ENCODE data around the gene LRRC23.
"Not testable (repeated sequence)": the region's sequence is repeated elsewhere in the genome, so short reads cannot be mapped to it uniquely, and the experiment has no call there.

LRRC23 gene

DNA sequence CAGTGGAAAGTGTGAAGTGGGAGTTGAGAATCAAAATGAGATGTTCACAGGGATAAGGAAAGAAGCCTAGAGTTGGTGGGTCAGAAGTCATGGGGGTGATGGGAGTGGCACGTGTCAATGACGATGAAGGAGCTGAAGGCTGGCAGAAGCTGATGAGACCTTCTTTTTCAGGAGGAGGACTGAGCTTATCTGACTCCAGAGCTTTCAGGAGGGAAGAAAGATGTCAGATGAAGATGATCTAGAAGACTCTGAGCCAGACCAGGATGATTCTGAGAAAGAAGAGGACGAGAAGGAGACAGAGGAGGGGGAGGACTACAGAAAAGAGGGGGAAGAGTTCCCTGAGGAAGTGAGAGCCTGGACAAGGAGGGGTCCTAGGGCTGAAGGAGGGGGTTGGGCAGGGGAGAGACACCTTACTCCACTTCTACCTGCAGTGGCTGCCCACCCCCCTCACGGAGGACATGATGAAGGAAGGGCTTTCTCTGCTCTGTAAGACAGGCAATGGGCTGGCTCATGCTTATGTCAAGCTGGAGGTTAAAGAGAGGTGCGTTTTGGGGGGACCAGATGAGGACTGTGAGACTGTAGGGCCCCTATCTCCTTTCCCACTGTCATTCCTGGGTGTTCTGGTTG, 905 bp downstream of the LRRC23 start:
- no peak for DNase-seq (ENCODE audit: low read depth)

GRCh38 chr12:6908141-6908540, 3.5 kb downstream of the LRRC23 start:
- DNase-seq (ENCODE audit: low read depth): not testable (repeated sequence)

- no peak for DNase-seq (ENCODE audit: low read depth)
These were observed 5.0 kb downstream of the LRRC23 start for GRCh38 chr12:6909421-6910145.

GRCh38 chr12:6912164-6912935, 7.7 kb downstream of the LRRC23 start:
- DNase-seq (ENCODE audit: low read depth): no peak

DNA sequence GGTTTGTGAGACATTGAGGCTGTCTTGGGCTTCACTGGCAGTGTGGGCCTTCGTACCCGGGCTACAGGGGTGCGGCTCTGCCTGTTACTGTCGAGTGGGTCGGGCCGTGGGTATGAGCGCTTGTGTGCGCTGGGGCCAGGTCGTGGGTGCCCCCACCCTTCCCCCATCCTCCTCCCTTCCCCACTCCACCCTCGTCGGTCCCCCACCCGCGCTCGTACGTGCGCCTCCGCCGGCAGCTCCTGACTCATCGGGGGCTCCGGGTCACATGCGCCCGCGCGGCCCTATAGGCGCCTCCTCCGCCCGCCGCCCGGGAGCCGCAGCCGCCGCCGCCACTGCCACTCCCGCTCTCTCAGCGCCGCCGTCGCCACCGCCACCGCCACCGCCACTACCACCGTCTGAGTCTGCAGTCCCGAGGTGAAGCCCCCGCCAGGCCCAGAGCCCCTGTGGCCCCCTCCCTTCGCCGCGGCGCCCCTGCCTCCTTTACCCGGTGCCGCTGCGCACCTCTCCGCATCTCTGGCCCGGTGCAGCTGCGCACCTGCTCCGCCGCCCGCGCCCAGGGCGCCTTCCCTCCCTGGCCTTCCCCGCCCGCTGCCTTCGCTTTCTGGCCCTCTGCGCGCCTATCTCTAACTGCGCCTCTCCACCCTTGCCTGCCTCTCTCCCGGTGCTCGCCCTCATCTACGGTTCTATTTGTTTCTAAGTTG, 9.8 kb downstream of the LRRC23 start, which contains the start of gene ENO2:
Gene ENO2 (plus strand): TSS at position 335 of the 701 bp plus-strand sequence. CDS start 1,253 bp downstream, outside the sequence.
- DNase-seq (ENCODE audit: low read depth): peak; percentile 57

DNA sequence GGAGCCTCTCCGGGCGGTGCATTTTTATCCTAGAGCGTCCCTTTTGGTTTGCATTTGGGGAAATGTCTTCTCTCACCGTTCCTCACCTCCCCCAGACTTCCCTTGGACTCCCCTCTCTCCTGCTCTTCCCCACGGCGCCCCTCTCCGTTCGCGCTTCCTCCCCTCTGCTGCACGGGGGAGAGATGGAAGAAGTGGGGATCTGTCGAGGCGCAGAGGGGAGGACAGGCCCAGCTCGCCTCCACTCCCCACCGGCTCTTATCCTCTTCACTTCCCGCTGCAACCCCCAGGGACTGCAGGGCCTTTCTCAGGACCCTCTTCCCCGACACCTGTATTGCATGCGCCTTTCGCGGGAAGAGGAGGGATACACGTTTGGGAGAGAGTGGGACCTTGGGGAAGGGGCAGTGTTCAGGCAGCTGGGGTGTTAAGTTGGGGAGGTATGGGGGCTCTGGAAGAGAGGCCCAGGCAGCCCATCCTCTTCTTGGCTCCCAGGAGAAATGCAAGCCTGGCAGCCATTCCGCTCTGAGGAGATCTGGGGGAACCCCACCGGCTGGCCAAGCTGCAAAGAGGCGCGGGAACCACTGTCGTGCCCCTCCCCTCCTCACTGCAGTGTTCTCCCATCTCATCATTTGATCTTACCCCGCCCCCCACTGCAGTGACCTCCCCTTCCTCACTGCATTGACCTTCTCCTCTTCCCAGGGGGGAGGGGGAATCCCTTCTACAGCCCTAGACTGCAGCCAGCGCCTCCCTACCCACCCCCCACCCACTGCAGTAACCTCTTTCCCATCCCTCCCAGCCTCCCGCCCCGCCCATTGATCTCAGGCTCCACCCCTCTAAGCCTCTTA, 10.5 kb downstream of the LRRC23 start:
- DNase-seq (ENCODE audit: low read depth): no peak

- DNase-seq (ENCODE audit: low read depth): no peak
These were observed 11.2 kb downstream of the LRRC23 start for GRCh38 chr12:6915789-6916285.

DNA sequence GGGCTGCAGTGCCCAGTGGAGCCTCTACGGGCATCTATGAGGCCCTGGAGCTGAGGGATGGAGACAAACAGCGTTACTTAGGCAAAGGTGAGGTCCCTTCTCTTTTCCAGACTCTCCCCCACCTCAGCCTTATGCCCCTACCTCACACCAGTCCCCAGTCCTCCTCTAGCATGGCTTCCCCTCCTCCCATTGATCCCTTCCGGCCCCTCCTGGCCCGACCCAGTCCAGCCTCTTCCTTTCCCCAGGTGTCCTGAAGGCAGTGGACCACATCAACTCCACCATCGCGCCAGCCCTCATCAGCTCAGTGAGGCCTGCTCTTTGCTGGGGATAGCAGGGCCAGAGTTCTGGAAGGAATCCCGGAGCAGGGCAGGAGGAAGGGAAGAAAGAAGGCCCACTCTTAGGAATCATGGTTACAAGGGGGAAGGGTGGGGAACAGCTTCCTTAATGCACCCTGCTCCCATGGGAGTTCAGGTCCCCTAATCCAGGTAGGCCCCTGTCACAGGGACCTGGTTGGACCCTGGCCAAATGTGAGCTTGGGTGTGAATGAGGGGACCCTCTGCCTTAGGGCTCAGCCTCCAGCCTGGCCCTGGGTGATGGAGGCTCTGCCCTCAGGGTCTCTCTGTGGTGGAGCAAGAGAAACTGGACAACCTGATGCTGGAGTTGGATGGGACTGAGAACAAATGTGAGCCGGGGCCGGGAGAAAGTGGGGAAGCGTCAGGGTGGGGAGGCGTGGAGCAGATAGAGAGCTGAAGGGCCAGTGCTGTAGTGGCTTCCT, 12.0 kb downstream of the LRRC23 start:
- no peak for DNase-seq (ENCODE audit: low read depth)

DNA sequence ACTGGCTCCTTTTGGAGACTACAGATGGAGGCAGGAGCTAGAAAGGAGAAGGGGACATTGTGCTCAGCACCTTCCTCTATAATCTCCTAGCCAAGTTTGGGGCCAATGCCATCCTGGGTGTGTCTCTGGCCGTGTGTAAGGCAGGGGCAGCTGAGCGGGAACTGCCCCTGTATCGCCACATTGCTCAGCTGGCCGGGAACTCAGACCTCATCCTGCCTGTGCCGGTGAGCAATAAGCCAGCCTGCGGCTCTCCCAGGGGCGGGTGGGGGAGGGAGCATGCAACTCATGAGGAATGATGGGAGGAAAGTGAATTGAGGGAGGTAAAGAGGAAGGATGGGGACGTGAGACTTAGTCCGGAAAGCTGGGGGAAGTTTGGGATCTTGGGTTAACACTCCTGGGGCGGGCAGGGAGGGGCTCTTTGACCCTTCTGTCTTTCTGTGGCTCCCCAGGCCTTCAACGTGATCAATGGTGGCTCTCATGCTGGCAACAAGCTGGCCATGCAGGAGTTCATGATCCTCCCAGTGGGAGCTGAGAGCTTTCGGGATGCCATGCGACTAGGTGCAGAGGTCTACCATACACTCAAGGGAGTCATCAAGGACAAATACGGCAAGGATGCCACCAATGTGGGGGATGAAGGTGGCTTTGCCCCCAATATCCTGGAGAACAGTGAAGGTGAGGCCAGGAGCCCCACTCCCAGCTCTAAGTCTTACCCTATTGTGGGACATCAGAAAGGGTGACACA, 13.0 kb downstream of the LRRC23 start:
- no peak for DNase-seq (ENCODE audit: low read depth)

GRCh38 chr12:6919588-6919987, 15.0 kb downstream of the LRRC23 start:
- DNase-seq (ENCODE audit: low read depth): no peak

DNA sequence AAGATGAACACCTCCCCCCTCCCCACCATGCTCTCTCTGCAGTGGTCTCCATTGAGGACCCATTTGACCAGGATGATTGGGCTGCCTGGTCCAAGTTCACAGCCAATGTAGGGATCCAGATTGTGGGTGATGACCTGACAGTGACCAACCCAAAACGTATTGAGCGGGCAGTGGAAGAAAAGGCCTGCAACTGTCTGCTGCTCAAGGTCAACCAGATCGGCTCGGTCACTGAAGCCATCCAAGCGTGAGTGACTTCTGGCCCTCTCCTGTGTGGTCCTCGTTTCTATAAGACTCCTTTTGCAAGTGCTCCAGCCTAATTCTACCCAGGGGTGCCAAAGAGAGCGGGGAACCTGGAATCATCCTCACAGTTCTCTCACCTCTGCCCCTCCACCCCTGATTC, 16.9 kb downstream of the LRRC23 start:
- DNase-seq (ENCODE audit: low read depth): no peak

DNA sequence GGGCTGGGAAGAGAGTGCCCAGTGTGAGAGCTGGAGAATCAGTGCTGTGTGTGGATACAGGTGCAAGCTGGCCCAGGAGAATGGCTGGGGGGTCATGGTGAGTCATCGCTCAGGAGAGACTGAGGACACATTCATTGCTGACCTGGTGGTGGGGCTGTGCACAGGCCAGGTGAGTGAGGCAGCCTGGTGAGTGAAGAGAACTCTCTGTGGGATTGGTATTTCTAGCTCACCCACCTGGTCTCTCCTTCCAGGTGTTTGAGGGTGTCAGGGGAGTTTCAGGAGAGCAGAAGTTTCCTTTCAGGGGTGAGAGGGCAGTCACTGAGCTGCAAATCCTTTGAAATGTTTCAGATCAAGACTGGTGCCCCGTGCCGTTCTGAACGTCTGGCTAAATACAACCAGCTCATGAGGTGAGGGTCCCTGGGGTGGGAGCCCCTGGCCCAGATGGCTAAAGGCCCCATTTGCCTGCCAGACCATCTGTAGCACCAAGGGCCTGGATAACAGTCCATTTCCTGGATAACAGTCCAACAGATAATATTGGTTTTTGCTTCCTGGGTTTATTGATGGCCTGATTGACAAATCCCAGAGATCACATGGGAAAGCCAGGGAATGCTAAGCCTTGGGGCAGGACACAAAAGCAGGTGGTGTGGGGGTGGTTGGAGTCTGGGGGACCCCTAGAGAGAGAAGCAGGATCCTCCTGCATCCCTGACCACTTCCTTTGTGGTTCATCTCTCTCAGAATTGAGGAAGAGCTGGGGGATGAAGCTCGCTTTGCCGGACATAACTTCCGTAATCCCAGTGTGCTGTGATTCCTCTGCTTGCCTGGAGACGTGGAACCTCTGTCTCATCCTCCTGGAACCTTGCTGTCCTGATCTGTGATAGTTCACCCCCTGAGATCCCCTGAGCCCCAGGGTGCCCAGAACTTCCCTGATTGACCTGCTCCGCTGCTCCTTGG, 17.6 kb downstream of the LRRC23 start:
- DNase-seq (ENCODE audit: low read depth): no peak

DNA sequence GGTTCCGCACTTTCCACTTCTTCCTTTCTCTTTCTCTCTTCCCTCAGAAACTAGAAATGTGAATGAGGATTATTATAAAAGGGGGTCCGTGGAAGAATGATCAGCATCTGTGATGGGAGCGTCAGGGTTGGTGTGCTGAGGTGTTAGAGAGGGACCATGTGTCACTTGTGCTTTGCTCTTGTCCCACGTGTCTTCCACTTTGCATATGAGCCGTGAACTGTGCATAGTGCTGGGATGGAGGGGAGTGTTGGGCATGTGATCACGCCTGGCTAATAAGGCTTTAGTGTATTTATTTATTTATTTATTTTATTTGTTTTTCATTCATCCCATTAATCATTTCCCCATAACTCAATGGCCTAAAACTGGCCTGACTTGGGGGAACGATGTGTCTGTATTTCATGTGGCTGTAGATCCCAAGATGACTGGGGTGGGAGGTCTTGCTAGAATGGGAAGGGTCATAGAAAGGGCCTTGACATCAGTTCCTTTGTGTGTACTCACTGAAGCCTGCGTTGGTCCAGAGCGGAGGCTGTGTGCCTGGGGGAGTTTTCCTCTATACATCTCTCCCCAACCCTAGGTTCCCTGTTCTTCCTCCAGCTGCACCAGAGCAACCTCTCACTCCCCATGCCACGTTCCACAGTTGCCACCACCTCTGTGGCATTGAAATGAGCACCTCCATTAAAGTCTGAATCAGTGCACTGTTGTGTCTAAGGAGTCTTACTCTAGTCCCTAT, 18.5 kb downstream of the LRRC23 start:
- no peak for DNase-seq (ENCODE audit: low read depth)

DNA sequence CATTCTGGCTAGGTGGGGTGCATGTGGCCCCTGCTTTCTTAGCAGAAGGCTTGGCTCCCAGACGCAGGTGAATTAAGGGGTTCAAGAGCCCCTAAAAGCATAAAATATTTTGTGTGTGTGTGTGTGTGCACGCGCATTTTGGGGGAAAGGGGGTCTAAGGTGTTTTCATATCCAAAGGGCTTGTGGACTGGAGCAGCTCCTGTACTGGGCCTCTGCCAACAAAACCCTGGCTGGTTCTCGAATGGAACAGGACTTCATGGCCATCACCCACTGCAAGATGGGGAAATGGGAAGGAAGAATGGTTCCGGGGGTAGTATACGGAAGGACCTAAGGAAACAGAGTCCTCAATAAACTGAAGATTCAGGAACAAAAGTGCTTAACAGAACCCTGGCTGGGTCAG, 19.2 kb downstream of the LRRC23 start:
- DNase-seq (ENCODE audit: low read depth): no peak

- DNase-seq (ENCODE audit: low read depth): no peak
These were observed 20.6 kb downstream of the LRRC23 start for GRCh38 chr12:6925239-6925539.

GRCh38 chr12:6925540-6926279, 21.1 kb downstream of the LRRC23 start:
- peak; percentile 90 for DNase-seq (ENCODE audit: low read depth)

GRCh38 chr12:6927379-6928021, 22.9 kb downstream of the LRRC23 start, which contains the start of gene ATN1:
TSS of gene ATN1 (plus strand) at chr12:6927959. CDS start at chr12:6934002, 6,043 bp downstream.
- peak; percentile 84 for DNase-seq (ENCODE audit: low read depth)

Measured in fibroblast of gingiva (primary cell).